Renal pelvis (tissue), 12 donors: Measurements from ENCODE around the gene ARL16. TPM values are rescaled to one million over a fixed set of nuclear protein-coding genes. Genes with fewer than 3 reads are reported as not detected.

Experiments
- DNase-seq: peaks from one replicate; pipeline ENCODE4 v3.0.0-alpha.2; 2013
- long read RNA-seq, 16 experiments: transcript quantifications; one replicate each; lab custom pipeline, GENCODE V29; 2026
- polyA plus RNA-seq, 3 donors: library from polyadenylated mRNA; unstranded; fragments of 120-200 nt; gene quantifications; one replicate each; pipeline ENCODE4 v1.2.1, GENCODE V29; 2013; ENCODE audit not compliant: insufficient read length in 3 of 3

The ARL16 gene, protein sequence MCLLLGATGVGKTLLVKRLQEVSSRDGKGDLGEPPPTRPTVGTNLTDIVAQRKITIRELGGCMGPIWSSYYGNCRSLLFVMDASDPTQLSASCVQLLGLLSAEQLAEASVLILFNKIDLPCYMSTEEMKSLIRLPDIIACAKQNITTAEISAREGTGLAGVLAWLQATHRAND
- 10 to 100 TPM; 41.8 to 49.7 (median 47.0) TPM for polyA plus RNA-seq
- long read RNA-seq, donor 1, transcript ARL16-201 (5 exons, 1,227 nt): major isoform, 27 of 78 reads
- long read RNA-seq, donor 1, partial matches to known transcripts: 32 of 78 reads
- long read RNA-seq, donor 1, other reads (novel, unspliced or antisense): 9 of 78 reads
- long read RNA-seq, donor 2, transcript ARL16-201 (5 exons, 1,227 nt): major isoform, 20 of 31 reads
- long read RNA-seq, donor 2, partial matches to known transcripts: 0 of 31 reads
- long read RNA-seq, donor 2, other reads (novel, unspliced or antisense): 8 of 31 reads
- long read RNA-seq, donor 3, transcript ARL16-207 (3 exons, 869 nt): minor isoform, 5 of 18 reads
- long read RNA-seq, donor 3, transcript ARL16-201 (5 exons, 1,227 nt): major isoform, 8 of 18 reads
- long read RNA-seq, donor 3, partial matches to known transcripts: 0 of 18 reads
- long read RNA-seq, donor 3, other reads (novel, unspliced or antisense): 0 of 18 reads
- long read RNA-seq, donor 4, transcript ARL16-201 (5 exons, 1,227 nt): major isoform, 23 of 36 reads
- long read RNA-seq, donor 4, partial matches to known transcripts: 0 of 36 reads
- long read RNA-seq, donor 4, other reads (novel, unspliced or antisense): 5 of 36 reads
- long read RNA-seq, donor 5, partial matches to known transcripts: 0 of 4 reads
- long read RNA-seq, donor 5, other reads (novel, unspliced or antisense): 0 of 4 reads
- long read RNA-seq, donor 6, transcript ARL16-201 (5 exons, 1,227 nt): major isoform, 32 of 45 reads
- long read RNA-seq, donor 6, partial matches to known transcripts: 0 of 45 reads
- long read RNA-seq, donor 6, other reads (novel, unspliced or antisense): 5 of 45 reads
- long read RNA-seq, donor 7, transcript ARL16-201 (5 exons, 1,227 nt): major isoform, 17 of 29 reads
- long read RNA-seq, donor 7, partial matches to known transcripts: 0 of 29 reads
- long read RNA-seq, donor 7, other reads (novel, unspliced or antisense): 5 of 29 reads
- long read RNA-seq, donor 8, transcript ARL16-201 (5 exons, 1,227 nt): major isoform, 7 of 10 reads
- long read RNA-seq, donor 8, partial matches to known transcripts: 0 of 10 reads
- long read RNA-seq, donor 8, other reads (novel, unspliced or antisense): 0 of 10 reads
- long read RNA-seq, donor 9, transcript ARL16-201 (5 exons, 1,227 nt): major isoform, 21 of 72 reads
- long read RNA-seq, donor 9, partial matches to known transcripts: 46 of 72 reads
- long read RNA-seq, donor 9, other reads (novel, unspliced or antisense): 0 of 72 reads
- long read RNA-seq, donor 10, transcript ARL16-201 (5 exons, 1,227 nt): major isoform, 16 of 19 reads
- long read RNA-seq, donor 10, partial matches to known transcripts: 0 of 19 reads
- long read RNA-seq, donor 10, other reads (novel, unspliced or antisense): 0 of 19 reads
- long read RNA-seq, donor 11, transcript ARL16-201 (5 exons, 1,227 nt): major isoform, 13 of 17 reads
- long read RNA-seq, donor 11, partial matches to known transcripts: 0 of 17 reads
- long read RNA-seq, donor 11, other reads (novel, unspliced or antisense): 0 of 17 reads
- long read RNA-seq, donor 12, transcript ARL16-201 (5 exons, 1,227 nt): major isoform, 37 of 49 reads
- long read RNA-seq, donor 12, partial matches to known transcripts: 0 of 49 reads
- long read RNA-seq, donor 12, other reads (novel, unspliced or antisense): 0 of 49 reads
- long read RNA-seq, donor 13, transcript ARL16-201 (5 exons, 1,227 nt): major isoform, 11 of 12 reads
- long read RNA-seq, donor 13, partial matches to known transcripts: 0 of 12 reads
- long read RNA-seq, donor 13, other reads (novel, unspliced or antisense): 0 of 12 reads
- long read RNA-seq, donor 14: 0 reads
- long read RNA-seq, donor 15: 0 reads
- long read RNA-seq, donor 16, transcript ARL16-211 (4 exons, 694 nt): minor isoform, 5 of 21 reads
- long read RNA-seq, donor 16, transcript ARL16-201 (5 exons, 1,227 nt): major isoform, 10 of 21 reads
- long read RNA-seq, donor 16, partial matches to known transcripts: 0 of 21 reads
- long read RNA-seq, donor 16, other reads (novel, unspliced or antisense): 0 of 21 reads

DNA sequence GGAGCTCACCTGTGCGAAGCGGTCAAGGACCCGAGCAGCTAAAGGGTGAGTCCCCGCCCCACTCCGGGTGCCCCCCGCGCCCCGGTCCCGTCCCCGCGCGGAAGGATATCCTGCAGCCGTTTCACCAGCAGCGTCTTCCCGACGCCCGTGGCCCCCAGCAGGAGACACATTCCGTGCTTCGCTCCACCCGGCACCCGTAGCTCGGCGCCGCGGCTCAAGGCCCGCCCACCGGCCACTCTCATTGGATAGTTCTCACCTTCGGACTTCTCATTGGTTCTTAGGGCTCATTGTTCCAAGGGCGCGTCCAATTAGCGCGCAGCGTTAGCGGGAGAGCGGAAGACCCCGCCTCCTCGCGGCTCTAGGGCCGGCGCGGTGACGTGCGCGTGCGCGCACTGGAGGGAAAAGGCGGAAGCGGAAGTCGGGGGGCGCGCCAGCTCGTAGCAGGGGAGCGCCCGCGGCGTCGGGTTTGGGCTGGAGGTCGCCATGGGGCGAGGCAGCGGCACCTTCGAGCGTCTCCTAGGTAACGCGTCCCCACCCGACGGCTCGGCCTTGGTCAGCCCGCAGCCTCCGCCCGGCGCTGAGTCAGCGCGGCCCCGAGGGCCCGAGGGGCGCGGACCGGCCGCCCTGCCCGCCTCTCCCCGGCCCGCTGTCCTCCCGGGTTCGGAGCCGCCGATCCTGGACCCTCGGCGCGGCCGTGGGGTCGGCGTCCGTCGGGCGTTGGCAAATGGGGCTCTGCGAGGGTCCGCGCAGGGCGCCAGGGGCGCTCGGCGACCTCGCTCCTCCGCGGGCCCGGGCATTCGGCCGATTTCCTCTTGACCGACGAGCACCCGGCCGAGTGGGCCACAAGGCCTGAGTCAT, at the start of gene ARL16, which contains the start of gene HGS:
Gene ARL16 (minus strand): TSS at position 214 of the 858 bp plus-strand sequence. CDS start 44 bp downstream, at position 170.
Gene HGS (plus strand): TSS at position 428 of the 858 bp plus-strand sequence. CDS start 56 bp downstream, at position 484.
- peak; percentile 99 for DNase-seq

DNA sequence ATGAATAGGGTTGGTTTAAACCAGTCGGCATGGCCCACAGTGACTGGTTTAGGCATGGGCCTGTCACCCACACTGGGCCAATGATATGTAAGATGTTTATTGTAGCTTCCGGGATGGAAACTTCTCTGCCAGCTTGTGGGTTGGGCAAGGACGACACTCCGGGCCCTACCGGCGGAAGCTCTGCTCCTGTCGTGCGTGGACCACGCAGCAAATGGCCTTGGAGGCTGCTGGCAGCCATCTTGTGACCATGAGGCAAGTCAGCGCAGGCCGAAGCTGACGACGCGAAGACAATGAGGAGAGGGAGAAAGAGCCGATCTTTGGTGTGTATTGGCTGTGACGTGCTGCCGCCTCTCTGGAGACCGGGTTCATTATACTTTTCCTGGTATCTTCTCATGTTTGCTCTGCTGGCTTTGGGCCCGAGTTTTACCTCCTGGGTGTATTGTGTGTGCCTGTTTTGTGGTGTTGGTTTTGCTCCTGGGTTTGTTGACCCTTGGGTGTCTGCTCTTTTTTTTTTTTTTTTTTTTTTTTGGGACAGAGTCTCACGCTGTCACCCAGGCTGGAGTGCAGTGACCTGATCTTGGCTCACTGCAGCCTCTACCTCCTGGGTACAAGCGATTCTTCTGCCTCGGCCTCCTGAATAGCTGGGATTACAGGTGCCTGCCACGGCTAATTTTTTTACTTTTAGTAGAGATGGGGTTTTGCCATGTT, 43.9 kb upstream of the ARL16 start:
- DNase-seq: no peak

DNA sequence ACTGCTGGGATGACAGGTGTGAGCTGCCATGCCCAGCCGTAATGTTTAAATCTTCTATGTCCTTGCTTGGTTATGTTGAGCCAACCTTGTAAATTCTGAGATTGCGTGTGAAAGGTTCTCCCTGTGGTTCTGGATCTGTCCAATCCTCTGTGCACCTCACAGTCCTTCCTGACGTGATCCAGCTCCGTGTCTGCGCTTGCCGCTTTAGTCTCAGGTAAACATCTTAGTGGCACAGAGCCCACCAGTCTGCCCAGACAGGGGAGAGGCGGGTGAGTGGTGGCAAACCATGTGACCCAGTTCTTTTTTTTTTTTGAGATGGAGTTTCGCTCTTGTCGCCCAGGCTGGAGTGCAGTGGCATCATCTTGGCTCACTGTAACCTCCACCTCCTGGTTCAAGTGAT, 42.4 kb upstream of the ARL16 start:
- DNase-seq: no peak

DNA sequence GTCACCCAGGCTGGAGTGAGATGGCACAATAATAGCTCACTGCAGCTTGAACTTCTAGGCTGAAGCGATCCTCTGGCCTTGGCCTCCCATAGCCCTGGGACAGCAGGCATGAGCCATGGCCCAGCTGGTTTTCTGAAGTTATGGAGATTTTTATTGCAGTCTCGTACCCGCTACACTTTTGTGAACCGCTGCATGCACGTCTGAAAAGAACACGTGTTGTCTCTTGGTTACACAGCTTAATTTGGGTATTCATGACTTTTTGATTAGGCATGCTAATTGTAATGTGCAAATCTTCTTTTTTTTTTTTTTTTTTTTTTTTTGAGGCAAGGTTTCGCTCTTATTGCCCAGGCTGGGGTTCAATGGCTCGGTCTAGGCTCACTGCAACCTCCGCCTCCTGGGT, 41.8 kb upstream of the ARL16 start:
- DNase-seq: no peak

DNA sequence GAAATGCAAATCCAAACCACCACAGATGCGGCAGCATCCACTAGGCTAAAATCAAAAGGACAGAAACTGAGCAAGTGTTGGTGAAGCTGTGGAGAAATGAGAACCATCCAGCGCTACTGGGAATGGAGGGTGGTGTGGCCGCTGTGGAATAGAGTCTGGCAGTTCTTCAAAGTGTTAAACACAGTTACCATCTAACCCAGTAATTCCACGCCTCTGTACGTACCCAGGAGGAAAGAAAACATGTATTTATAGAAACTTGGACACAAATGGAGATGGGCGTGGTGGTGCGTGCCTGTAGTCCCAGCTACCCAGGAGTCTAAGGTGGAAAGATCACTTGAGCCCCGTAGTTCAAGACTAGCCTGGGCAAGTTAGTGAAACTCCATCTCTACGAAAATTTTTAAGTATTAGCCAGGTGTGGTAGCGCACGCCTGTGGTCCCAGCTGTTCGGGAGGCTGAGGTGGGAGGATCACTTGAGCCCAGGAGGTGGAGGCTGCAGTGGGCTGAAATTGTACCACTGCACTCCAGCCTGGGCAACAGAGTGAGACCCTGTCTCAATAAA, 40.1 kb upstream of the ARL16 start:
- no peak for DNase-seq

- no peak for DNase-seq
These were observed 38.9 kb upstream of the ARL16 start for GRCh38 chr17:81722184-81723120.

DNA sequence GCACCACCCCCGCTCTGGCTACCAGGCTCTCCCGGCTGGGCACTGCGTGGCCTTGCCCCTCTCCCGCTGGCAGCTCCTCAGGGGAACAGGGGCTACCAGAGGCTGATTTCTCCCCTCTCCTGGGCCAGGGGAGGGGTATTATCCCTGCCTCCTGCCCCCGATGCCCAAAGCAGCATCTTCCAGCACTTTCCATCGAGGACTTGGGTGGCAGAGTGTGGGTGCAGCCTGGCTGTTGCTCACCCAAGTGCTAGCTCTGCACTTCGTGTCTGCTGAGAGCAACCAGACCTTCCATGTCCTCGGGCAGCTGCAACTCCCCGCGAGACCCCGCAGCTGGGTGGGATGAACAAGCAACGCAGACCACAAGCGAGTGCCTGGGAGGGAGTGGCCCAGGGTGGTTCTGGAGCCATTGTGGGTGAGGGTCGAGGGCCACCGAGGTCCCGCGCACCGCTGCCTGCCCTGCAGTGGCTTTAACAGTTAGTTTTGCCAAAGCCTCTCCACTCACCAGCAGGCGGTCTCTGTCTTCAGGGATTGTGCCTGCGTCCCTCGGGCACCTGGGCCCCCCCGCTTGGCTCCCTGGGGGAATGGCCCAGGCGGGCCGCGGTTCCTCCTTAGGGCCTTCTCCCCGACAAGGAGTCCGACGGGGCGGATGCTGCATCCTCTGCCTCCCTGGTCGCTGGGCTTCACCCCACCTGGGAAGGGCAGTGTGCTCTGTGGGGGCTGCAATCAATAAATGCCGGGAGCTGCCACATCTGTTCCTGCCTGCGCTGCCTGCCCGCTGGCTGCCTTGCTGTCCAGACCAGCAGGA, 36.9 kb upstream of the ARL16 start:
- DNase-seq: no peak

DNA sequence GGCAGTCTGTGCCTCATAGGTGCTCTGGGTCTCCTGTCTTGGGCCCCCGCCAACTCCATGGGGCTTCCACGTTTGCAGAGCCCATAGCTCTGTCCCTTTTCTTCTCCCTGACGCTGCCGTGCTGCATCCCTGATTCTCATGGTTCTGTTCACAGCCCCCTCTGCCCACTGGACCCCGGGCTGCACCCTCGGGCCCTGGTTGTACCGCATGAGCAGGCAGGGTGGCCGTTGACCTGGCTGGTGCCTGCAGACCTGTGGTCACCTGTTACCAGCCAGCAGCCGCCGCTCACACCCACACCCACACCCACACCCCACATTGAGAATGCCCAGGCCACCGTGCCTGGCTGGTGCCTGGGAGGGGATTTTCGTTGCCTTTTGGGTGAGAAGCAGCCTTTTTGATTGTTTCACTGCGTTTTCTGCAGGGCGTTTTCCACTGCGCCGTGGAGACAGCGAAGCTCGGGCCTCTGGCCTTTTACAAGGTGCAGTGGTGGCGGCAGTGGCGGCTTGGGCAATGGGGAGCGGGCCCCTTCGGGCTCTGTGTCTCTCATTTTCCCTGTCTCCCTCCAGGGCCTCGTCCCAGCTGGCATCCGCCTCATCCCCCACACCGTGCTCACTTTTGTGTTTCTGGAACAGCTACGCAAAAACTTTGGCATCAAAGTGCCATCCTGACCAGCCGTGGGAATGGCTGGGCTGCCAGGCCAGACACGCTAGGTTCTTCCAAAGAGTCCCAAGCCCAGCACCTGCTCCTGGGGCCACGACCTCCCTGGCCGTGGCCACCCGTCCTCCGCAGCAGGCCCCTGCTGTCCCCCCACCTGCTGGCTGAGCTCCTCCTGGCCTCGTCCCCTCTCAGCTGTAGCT, 36.0 kb upstream of the ARL16 start:
- DNase-seq: no peak

- DNase-seq: no peak
These were observed 34.1 kb upstream of the ARL16 start for GRCh38 chr17:81717766-81718089.

DNA sequence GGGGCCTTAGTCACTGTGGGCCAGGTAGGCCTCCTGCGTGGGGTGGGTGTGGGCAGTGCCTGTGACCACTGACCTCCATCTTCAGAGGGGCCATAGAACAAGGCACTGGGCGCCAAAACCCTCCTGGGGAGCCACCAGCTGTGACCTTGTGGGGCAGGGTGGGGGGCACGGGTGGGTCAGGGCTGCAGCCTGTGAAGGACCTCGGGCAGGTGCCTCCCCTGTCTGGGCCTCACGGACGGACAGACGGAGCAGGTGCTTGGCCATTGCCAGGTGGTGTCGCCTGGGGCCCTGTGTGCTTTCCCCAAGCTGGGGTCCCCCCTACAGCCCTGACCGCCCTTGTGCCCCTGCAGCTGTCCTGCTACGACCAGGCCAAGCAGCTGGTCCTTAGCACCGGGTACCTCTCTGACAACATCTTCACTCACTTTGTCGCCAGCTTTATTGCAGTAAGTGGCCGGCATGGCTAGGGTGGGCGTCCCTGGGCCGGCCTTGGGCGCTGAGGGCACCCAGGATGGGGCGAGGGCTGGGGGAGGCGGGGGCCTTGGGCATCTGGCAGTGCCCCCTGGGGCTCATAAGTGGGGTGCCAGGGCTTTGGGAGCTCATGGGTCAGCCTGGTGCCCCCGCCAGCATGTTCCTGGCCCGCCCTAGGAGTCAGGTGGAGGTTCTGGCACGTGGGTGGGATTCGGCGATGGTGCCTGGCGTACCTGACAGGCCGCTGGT, 33.6 kb upstream of the ARL16 start:
- DNase-seq: no peak

- DNase-seq: no peak
These were observed 33.0 kb upstream of the ARL16 start for GRCh38 chr17:81716674-81716996.

DNA sequence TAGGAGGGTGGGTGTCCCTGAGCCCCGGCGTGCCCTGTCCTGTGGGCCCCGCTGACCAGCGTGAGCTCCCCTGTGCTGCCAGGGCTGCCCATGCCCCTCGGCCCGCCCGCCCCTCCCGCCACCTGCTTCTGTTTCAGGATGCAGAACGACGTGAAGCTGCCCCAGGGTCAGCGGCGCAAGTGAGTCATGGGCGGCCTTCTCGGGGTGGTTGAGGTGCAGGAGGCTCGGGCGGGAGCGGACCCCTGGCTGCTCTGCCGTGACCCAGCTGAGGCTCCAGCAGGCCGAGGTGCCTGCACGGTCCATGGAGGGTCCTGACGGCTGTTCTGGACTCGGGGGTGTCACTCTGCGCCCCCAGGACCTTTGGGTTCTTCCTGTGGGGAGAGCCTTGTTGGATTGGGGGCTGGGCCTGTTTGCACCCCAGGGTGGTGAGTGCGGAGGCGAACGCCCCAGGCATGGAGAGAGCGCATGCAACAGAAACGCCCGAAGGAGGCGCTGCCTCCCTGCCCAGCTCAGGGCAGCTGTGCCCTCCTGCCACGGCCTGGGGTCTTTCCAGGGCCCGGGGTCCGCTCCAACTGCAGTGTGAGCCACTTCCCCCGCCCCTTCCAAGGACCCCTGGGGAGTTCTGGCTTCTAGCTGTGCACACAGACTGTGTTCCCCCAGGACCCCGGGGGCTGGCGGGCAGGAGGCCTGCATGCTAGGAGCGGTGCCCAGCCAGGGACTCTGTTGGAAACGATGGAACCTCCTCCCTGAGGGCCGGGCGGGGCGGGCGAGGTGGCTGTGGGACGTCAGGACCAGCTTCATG, 32.5 kb upstream of the ARL16 start:
- no peak for DNase-seq

DNA sequence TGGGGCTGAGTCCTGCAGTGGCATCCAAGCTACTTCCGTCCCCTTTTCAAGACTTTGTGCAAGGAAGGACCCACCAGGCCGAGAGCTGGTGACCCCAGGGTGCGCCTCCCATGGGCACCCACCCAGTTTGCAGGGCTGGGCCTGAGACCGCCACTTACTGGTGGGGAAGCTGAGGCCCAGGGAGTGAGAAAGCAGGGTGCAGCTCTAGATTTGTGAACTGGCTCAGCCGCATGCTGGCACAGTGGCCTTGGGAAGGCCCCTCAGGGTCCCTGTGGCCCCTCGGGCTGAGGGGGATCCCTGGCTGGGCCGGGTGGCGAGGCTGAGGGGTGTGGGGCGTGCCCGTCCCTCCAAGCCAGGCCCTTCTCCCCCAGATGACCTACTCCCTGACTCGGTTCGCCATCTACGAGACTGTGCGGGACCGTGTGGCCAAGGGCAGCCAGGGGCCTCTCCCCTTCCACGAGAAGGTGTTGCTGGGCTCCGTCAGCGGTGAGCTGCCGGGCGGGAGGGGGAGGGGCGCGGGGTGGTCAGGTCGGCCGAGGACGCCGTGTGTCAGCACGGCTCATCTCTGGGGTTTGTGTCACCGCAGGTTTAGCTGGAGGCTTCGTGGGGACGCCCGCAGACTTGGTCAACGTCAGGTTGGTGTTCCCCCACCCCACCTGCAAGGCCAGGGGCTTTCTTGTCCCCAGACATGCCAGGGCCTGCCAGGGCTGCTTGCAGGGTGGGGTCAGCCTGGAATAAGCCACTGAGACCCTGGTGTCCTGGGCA, 31.7 kb upstream of the ARL16 start:
- DNase-seq: no peak
